Activated T-cell treated with anti-CD3 and anti-CD28 coated beads, Interleukin-2, amount 50 U/mL, for 24 hours (primary cell): ENCODE results near the gene MAPRE3.

ENCODE experiments used
- DNase-seq: peaks from one replicate; pipeline ENCODE4 v3.0.0-alpha.2; 2020
- H3K27ac Mint-ChIP-seq: 2 replicates; pipeline ENCODE4 v1.8.0; 2020; ENCODE audit warnings: mild to moderate bottlenecking, mixed read lengths
- H3K27me3 Mint-ChIP-seq: 2 replicates; pipeline ENCODE4 v1.8.0; 2020; ENCODE audit warnings: mixed read lengths
- H3K36me3 Mint-ChIP-seq: 2 replicates; pipeline ENCODE4 v1.8.0; 2020; ENCODE audit warnings: low read depth, mixed read lengths
- H3K4me1 Mint-ChIP-seq: 2 replicates; pipeline ENCODE4 v1.8.0; 2020; ENCODE audit warnings: low read depth, mixed read lengths
- H3K4me3 Mint-ChIP-seq: 2 replicates; pipeline ENCODE4 v1.8.0; 2020; ENCODE audit warnings: mild to moderate bottlenecking, moderate library complexity, mixed read lengths
- H3K9me3 Mint-ChIP-seq: 2 replicates; pipeline ENCODE4 v1.8.0; 2020; ENCODE audit warnings: mixed read lengths

The MAPRE3 gene

GRCh38 chr2:26986576-26986975 is 16.1 kb downstream of the MAPRE3 start:
- H3K4me1 Mint-ChIP-seq, result no peaks in the 10 kb centered on the region
- H3K9me3 Mint-ChIP-seq, result no peaks in the 10 kb centered on the region
- no peaks in the 10 kb centered on the region for H3K27me3 Mint-ChIP-seq
- H3K27ac Mint-ChIP-seq, result no peak overlapping the region
- no peaks in the 10 kb centered on the region for H3K36me3 Mint-ChIP-seq
- no peak overlapping the region for H3K4me3 Mint-ChIP-seq
- DNase-seq, result no peak

GRCh38 chr2:26988058-26988860 is 17.8 kb downstream of the MAPRE3 start:
- Mint-ChIP-seq H3K36me3 (no peaks in the 10 kb centered on the region), H3K27ac (no peak overlapping the region), H3K27me3 (no peaks in the 10 kb centered on the region), H3K4me3 (no peak overlapping the region), H3K9me3 (no peaks in the 10 kb centered on the region), H3K4me1 (no peaks in the 10 kb centered on the region)
- DNase-seq, result no peak

GRCh38 chr2:26989156-26989555 is 18.7 kb downstream of the MAPRE3 start:
- DNase-seq, result no peak
- Mint-ChIP-seq H3K27me3 (no peaks in the 10 kb centered on the region), H3K27ac (no peak overlapping the region), H3K36me3 (no peaks in the 10 kb centered on the region), H3K4me1 (no peaks in the 10 kb centered on the region), H3K9me3 (no peaks in the 10 kb centered on the region), H3K4me3 (no peak overlapping the region)

- no peaks in the 10 kb centered on the region for H3K4me1 Mint-ChIP-seq
- H3K9me3 Mint-ChIP-seq, result no peaks in the 10 kb centered on the region
- no peak for DNase-seq
- H3K4me3 Mint-ChIP-seq, result no peak overlapping the region
- H3K27me3 Mint-ChIP-seq, result no peaks in the 10 kb centered on the region
- no peaks in the 10 kb centered on the region for H3K36me3 Mint-ChIP-seq
- no peak overlapping the region for H3K27ac Mint-ChIP-seq
Measured at GRCh38 chr2:26991717-26992116, 21.3 kb downstream of the MAPRE3 start.

- no peaks in the 10 kb centered on the region for H3K4me1 Mint-ChIP-seq
- no peak overlapping the region for H3K27ac Mint-ChIP-seq
- H3K4me3 Mint-ChIP-seq, result no peak overlapping the region
- DNase-seq, result no peak
- no peaks in the 10 kb centered on the region for H3K9me3 Mint-ChIP-seq
- no peaks in the 10 kb centered on the region for H3K36me3 Mint-ChIP-seq
- H3K27me3 Mint-ChIP-seq, result no peaks in the 10 kb centered on the region
Measured at GRCh38 chr2:26993768-26994167, 23.3 kb downstream of the MAPRE3 start.

GRCh38 chr2:26994983-26995382 is 24.5 kb downstream of the MAPRE3 start:
- H3K36me3 Mint-ChIP-seq, result no peaks in the 10 kb centered on the region
- H3K27ac Mint-ChIP-seq, result no peak overlapping the region
- no peaks in the 10 kb centered on the region for H3K4me1 Mint-ChIP-seq

GRCh38 chr2:26997394-26997793 is 27.0 kb downstream of the MAPRE3 start:
- Mint-ChIP-seq H3K27me3 (no peaks in the 10 kb centered on the region), H3K4me1 (no peaks in the 10 kb centered on the region), H3K4me3 (no peak overlapping the region), H3K9me3 (no peaks in the 10 kb centered on the region), H3K27ac (no peak overlapping the region), H3K36me3 (no peaks in the 10 kb centered on the region)
- no peak for DNase-seq

More at GRCh38 chr2:26994983-26995382, 24.5 kb downstream of the MAPRE3 start:
- no peaks in the 10 kb centered on the region for H3K9me3 Mint-ChIP-seq
- H3K4me3 Mint-ChIP-seq, result no peak overlapping the region
- no peak for DNase-seq
- H3K27me3 Mint-ChIP-seq, result no peaks in the 10 kb centered on the region

GRCh38 chr2:26998323-26998722 is 27.9 kb downstream of the MAPRE3 start:
- no peak overlapping the region for H3K27ac Mint-ChIP-seq
- no peaks in the 10 kb centered on the region for H3K9me3 Mint-ChIP-seq

GRCh38 chr2:27000228-27000627 is 29.8 kb downstream of the MAPRE3 start:
- Mint-ChIP-seq H3K4me1 (no peaks in the 10 kb centered on the region), H3K36me3 (no peaks in the 10 kb centered on the region), H3K4me3 (no peak overlapping the region), H3K9me3 (no peaks in the 10 kb centered on the region), H3K27ac (no peak overlapping the region), H3K27me3 (no peaks in the 10 kb centered on the region)
- DNase-seq, result no peak

More at GRCh38 chr2:26998323-26998722, 27.9 kb downstream of the MAPRE3 start:
- DNase-seq, result no peak
- Mint-ChIP-seq H3K4me3 (no peak overlapping the region), H3K27me3 (no peaks in the 10 kb centered on the region), H3K4me1 (no peaks in the 10 kb centered on the region), H3K36me3 (no peaks in the 10 kb centered on the region)

GRCh38 chr2:27000995-27001394 is 30.6 kb downstream of the MAPRE3 start:
- DNase-seq, result no peak
- H3K27ac Mint-ChIP-seq, result no peak overlapping the region
- H3K4me1 Mint-ChIP-seq, result no peaks in the 10 kb centered on the region
- no peaks in the 10 kb centered on the region for H3K36me3 Mint-ChIP-seq
- H3K9me3 Mint-ChIP-seq, result no peaks in the 10 kb centered on the region
- no peaks in the 10 kb centered on the region for H3K27me3 Mint-ChIP-seq
- no peak overlapping the region for H3K4me3 Mint-ChIP-seq

- Mint-ChIP-seq H3K4me1 (no peaks in the 10 kb centered on the region), H3K4me3 (no peak overlapping the region), H3K9me3 (no peaks in the 10 kb centered on the region), H3K27ac (no peak overlapping the region), H3K27me3 (no peaks in the 10 kb centered on the region), H3K36me3 (no peaks in the 10 kb centered on the region)
- DNase-seq, result no peak
Measured at GRCh38 chr2:27001950-27002349, 31.5 kb downstream of the MAPRE3 start.

GRCh38 chr2:27003007-27003406 is 32.6 kb downstream of the MAPRE3 start:
- Mint-ChIP-seq H3K4me1 (no peaks in the 10 kb centered on the region), H3K4me3 (no peak overlapping the region), H3K9me3 (no peaks in the 10 kb centered on the region), H3K27ac (no peak overlapping the region), H3K36me3 (no peaks in the 10 kb centered on the region), H3K27me3 (no peaks in the 10 kb centered on the region)
- no peak for DNase-seq

GRCh38 chr2:27003857-27004256 is 33.4 kb downstream of the MAPRE3 start:
- DNase-seq, result no peak
- H3K4me3 Mint-ChIP-seq, result no peak overlapping the region
- H3K27me3 Mint-ChIP-seq, result no peaks in the 10 kb centered on the region
- no peaks in the 10 kb centered on the region for H3K9me3 Mint-ChIP-seq
- no peak overlapping the region for H3K27ac Mint-ChIP-seq
- no peaks in the 10 kb centered on the region for H3K4me1 Mint-ChIP-seq
- H3K36me3 Mint-ChIP-seq, result no peaks in the 10 kb centered on the region

GRCh38 chr2:27006602-27007415 is 36.4 kb downstream of the MAPRE3 start:
- no peaks in the 10 kb centered on the region for H3K27me3 Mint-ChIP-seq
- peaks cover 3% of the 10 kb centered on the region for H3K4me1 Mint-ChIP-seq
- H3K27ac Mint-ChIP-seq, result no peak overlapping the region
- no peaks in the 10 kb centered on the region for H3K9me3 Mint-ChIP-seq
- DNase-seq, result no peak
- no peak overlapping the region for H3K4me3 Mint-ChIP-seq
- H3K36me3 Mint-ChIP-seq, result no peaks in the 10 kb centered on the region
